Measurements from ENCODE around the gene ZNF536. TPM values are rescaled to one million over a fixed set of nuclear protein-coding genes. Genes with fewer than 3 reads are reported as not detected.

Gene ZNF536
- total RNA-seq, 6 experiments from 2014 or later = 0.25 TPM; not detected in 5

GRCh38 chr19:30473334-30473867, 101.2 kb downstream of the ZNF536 start:
- no peak overlapping the region for H3K27ac ChIP-seq
- no peak overlapping the region for H3K4me3 ChIP-seq
- 62% methylated on average over 4 of the region's 5 CpGs for WGBS (ENCODE audit: insufficient coverage, low coverage, low lambda C conversion rate, missing lambda C conversion rate)

GRCh38 chr19:30476997-30477396, 104.8 kb downstream of the ZNF536 start:
- DNase-seq (no peak), ATAC-seq (no peak)
- Histone ChIP-seq H3K27ac (no peak overlapping the region), H3K4me1 (no peaks in the 10 kb centered on the region), H3K36me3 (no peaks in the 10 kb centered on the region), H3K27me3 (no peaks in the 10 kb centered on the region), H3K4me3 (no peak overlapping the region), H3K9me3 (no peaks in the 10 kb centered on the region)
- 42% methylated on average over 2 of the region's 2 CpGs for WGBS (ENCODE audit: insufficient coverage, low coverage, low lambda C conversion rate, missing lambda C conversion rate)
- intact Hi-C loops (cut with DNase I) = no loop called here
- TF ChIP-seq CTCF (IDR thresholded peaks at IDR 0.05) = no peak
- TF ChIP-seq POLR2A (IDR thresholded peaks at IDR 0.05) = no peak

More at GRCh38 chr19:30473334-30473867, 101.2 kb downstream of the ZNF536 start:
- Histone ChIP-seq H3K36me3 (no peaks in the 10 kb centered on the region), H3K4me1 (no peaks in the 10 kb centered on the region), H3K27me3 (no peaks in the 10 kb centered on the region), H3K9me3 (no peaks in the 10 kb centered on the region)
- DNase-seq (no peak), ATAC-seq (no peak)
- TF ChIP-seq POLR2A (IDR thresholded peaks at IDR 0.05) (no peak), CTCF (IDR thresholded peaks at IDR 0.05) (no peak)
- intact Hi-C loops (cut with DNase I) = no loop called here

- Histone ChIP-seq H3K36me3 (no peaks in the 10 kb centered on the region), H3K4me1 (no peaks in the 10 kb centered on the region), H3K4me3 (no peak overlapping the region), H3K27me3 (no peaks in the 10 kb centered on the region), H3K9me3 (no peaks in the 10 kb centered on the region), H3K27ac (no peak overlapping the region)
- ATAC-seq = no peak
- TF ChIP-seq POLR2A (IDR thresholded peaks at IDR 0.05) (no peak), CTCF (IDR thresholded peaks at IDR 0.05) (no peak)
- WGBS (ENCODE audit: insufficient coverage, low coverage, low lambda C conversion rate, missing lambda C conversion rate) = 14% methylated on average over 6 of the region's 7 CpGs
- DNase-seq = no peak
- intact Hi-C loops (cut with DNase I) = no loop called here
These were observed 107.0 kb downstream of the ZNF536 start for GRCh38 chr19:30479231-30479630.

GRCh38 chr19:30480097-30480496, 107.9 kb downstream of the ZNF536 start:
- no peaks in the 10 kb centered on the region for H3K9me3 ChIP-seq
- ATAC-seq (no peak), DNase-seq (no peak)
- intact Hi-C loops (cut with DNase I) = no loop called here
- H3K27ac ChIP-seq = no peak overlapping the region
- 19% methylated on average over 3 of the region's 6 CpGs for WGBS (ENCODE audit: insufficient coverage, low coverage, low lambda C conversion rate, missing lambda C conversion rate)
- H3K4me3 ChIP-seq = no peak overlapping the region
- TF ChIP-seq CTCF (IDR thresholded peaks at IDR 0.05) (no peak), POLR2A (IDR thresholded peaks at IDR 0.05) (no peak)
- no peaks in the 10 kb centered on the region for H3K27me3 ChIP-seq
- H3K4me1 ChIP-seq = no peaks in the 10 kb centered on the region
- no peaks in the 10 kb centered on the region for H3K36me3 ChIP-seq

- 65% methylated on average over 4 of the region's 4 CpGs for WGBS (ENCODE audit: insufficient coverage, low coverage, low lambda C conversion rate, missing lambda C conversion rate)
- Histone ChIP-seq H3K27me3 (no peaks in the 10 kb centered on the region), H3K36me3 (no peaks in the 10 kb centered on the region), H3K27ac (no peak overlapping the region), H3K4me1 (no peaks in the 10 kb centered on the region), H3K4me3 (no peak overlapping the region), H3K9me3 (no peaks in the 10 kb centered on the region)
- no peak for TF ChIP-seq POLR2A (IDR thresholded peaks at IDR 0.05)
- no peak for TF ChIP-seq CTCF (IDR thresholded peaks at IDR 0.05)
- DNase-seq (no peak), ATAC-seq (no peak)
- intact Hi-C loops (cut with DNase I) = no loop called here
These were observed 108.9 kb downstream of the ZNF536 start for GRCh38 chr19:30481063-30481462.

All from right lobe of liver (tissue), 6 donors.